Measurements from ENCODE around the gene BMPR1A.

BMPR1A gene

GRCh38 chr10:86803156-86803555, 46.7 kb downstream of the BMPR1A start:
- Histone ChIP-seq H3K27me3 (no peaks in the 10 kb centered on the region), H3K4me1 (peaks cover 0 to 83% (median 6%) of the 10 kb centered on the region in 4 donors), H3K9me3 (no peaks in the 10 kb centered on the region), H3K27ac (peak overlapping the region; percentile 39 to 55), H3K36me3 (no peaks in the 10 kb centered on the region), H3K4me3 (no peak overlapping the region)
- intact Hi-C loops (cut with DNase I; ENCODE audit: low total_unique reads): no loop called here
- DNase-seq: no peak
- TF ChIP-seq CTCF (IDR thresholded peaks at IDR 0.05): no peak

- H3K27ac ChIP-seq: peak overlapping the region; percentile 17 to 44
- TF ChIP-seq CTCF (IDR thresholded peaks at IDR 0.05): no peak
- H3K9me3 ChIP-seq: no peaks in the 10 kb centered on the region
- H3K27me3 ChIP-seq: no peaks in the 10 kb centered on the region
- intact Hi-C loops (cut with DNase I; ENCODE audit: low total_unique reads): no loop called here
- H3K4me1 ChIP-seq: peaks cover 0 to 74% (median 8%) of the 10 kb centered on the region in 4 donors
- H3K36me3 ChIP-seq: no peaks in the 10 kb centered on the region
- no peak overlapping the region for H3K4me3 ChIP-seq
- no peak for DNase-seq
Observed at GRCh38 chr10:86804805-86805204, 48.4 kb downstream of the BMPR1A start.

GRCh38 chr10:86813101-86813500, 56.7 kb downstream of the BMPR1A start:
- Histone ChIP-seq H3K4me1 (peaks cover 0 to 90% (median 27%) of the 10 kb centered on the region in 4 donors), H3K9me3 (no peaks in the 10 kb centered on the region), H3K4me3 (no peak overlapping the region), H3K27me3 (no peaks in the 10 kb centered on the region), H3K36me3 (no peaks in the 10 kb centered on the region), H3K27ac (peak overlapping the region; percentile 42 to 66)
- intact Hi-C loops (cut with DNase I; ENCODE audit: low total_unique reads): no loop called here
- no peak for TF ChIP-seq CTCF (IDR thresholded peaks at IDR 0.05)
- DNase-seq: no peak

- H3K27ac ChIP-seq: peak overlapping the region; percentile 65 to 66
- H3K4me3 ChIP-seq: no peak overlapping the region
- no peak for TF ChIP-seq CTCF (IDR thresholded peaks at IDR 0.05)
- no peaks in the 10 kb centered on the region for H3K9me3 ChIP-seq
- no peaks in the 10 kb centered on the region for H3K36me3 ChIP-seq
- peaks cover 0 to 98% (median 27%) of the 10 kb centered on the region in 4 donors for H3K4me1 ChIP-seq
- DNase-seq: no peak
- H3K27me3 ChIP-seq: no peaks in the 10 kb centered on the region
- intact Hi-C loops (cut with DNase I; ENCODE audit: low total_unique reads): no loop called here
Observed at GRCh38 chr10:86813982-86814381, 57.6 kb downstream of the BMPR1A start.

GRCh38 chr10:86815035-86815617, 58.7 kb downstream of the BMPR1A start:
- TF ChIP-seq CTCF (IDR thresholded peaks at IDR 0.05): no peak
- no peak for DNase-seq
- no peaks in the 10 kb centered on the region for H3K36me3 ChIP-seq
- intact Hi-C loops (cut with DNase I; ENCODE audit: low total_unique reads): no loop called here
- H3K4me3 ChIP-seq: no peak overlapping the region
- H3K4me1 ChIP-seq: peaks cover 0 to 97% (median 25%) of the 10 kb centered on the region in 4 donors
- no peaks in the 10 kb centered on the region for H3K9me3 ChIP-seq
- H3K27ac ChIP-seq: peak overlapping the region; percentile 65 to 66
- no peaks in the 10 kb centered on the region for H3K27me3 ChIP-seq

- no peaks in the 10 kb centered on the region for H3K9me3 ChIP-seq
- H3K4me1 ChIP-seq: peaks cover 0 to 97% (median 25%) of the 10 kb centered on the region in 4 donors
- no peak overlapping the region for H3K4me3 ChIP-seq
- H3K27ac ChIP-seq: peak overlapping the region; percentile 65 to 66
- no peak for DNase-seq
- intact Hi-C loops (cut with DNase I; ENCODE audit: low total_unique reads): no loop called here
- no peaks in the 10 kb centered on the region for H3K36me3 ChIP-seq
- H3K27me3 ChIP-seq: no peaks in the 10 kb centered on the region
- TF ChIP-seq CTCF (IDR thresholded peaks at IDR 0.05): no peak
Observed at GRCh38 chr10:86815640-86816039, 59.2 kb downstream of the BMPR1A start.
